ENCODE results near the gene BPIFA1. TPM values are rescaled to one million over a fixed set of nuclear protein-coding genes. Genes with fewer than 3 reads are reported as not detected.

Gene BPIFA1
- total and polyA plus RNA-seq, 2 experiments from 2014 or later, result not detected

- TF ChIP-seq REST (IDR thresholded peaks at IDR 0.05; ENCODE audit: unreplicated experiment), result no peak
- no peak for TF ChIP-seq ETS1 (IDR thresholded peaks at IDR 0.05)
- TF ChIP-seq CTCF (conservative IDR thresholded peaks at IDR 0.05; ENCODE audit: low read depth in 2 of 2), result no peak
- no peak for TF ChIP-seq NANOG (IDR thresholded peaks at IDR 0.05; ENCODE audit: borderline replicate concordance)
Observed at GRCh38 chr20:33290852-33291251, 55.1 kb downstream of the BPIFA1 start (continued).

DNA sequence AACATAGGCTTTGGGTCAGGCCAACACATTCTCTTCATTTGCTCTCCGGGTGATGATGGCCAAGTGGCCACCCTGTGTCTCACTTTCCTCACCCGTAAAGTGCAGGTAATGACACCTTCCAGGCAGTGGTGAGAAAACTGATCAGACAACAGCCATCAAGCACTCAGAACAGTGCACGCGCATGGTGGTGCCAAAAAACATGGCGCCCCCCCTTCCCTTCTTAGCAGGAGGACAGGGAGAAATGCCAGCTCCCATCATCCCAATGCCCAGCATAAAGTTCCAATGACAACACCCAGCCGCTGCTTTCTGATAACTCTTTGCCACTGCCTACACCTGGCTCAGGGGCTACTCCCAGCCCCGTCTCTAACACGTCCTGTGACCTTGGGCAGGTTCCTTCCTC is 55.6 kb downstream of the BPIFA1 start:
- Histone ChIP-seq H3K4me3 (no peak overlapping the region), H3K36me3 (ENCODE audit: insufficient read depth) (no peaks in the 10 kb centered on the region), H3K27ac (ENCODE audit: low read depth) (no peak overlapping the region), H3K9me2 (ENCODE audit: insufficient read depth) (no peaks in the 10 kb centered on the region), H3K27me3 (ENCODE audit: insufficient read depth) (no peaks in the 10 kb centered on the region), H3K4me2 (no peak overlapping the region), H3K79me2 (replicated peaks; ENCODE audit: insufficient read depth) (no peaks in the 10 kb centered on the region), H3F3A (replicated peaks; ENCODE audit: low read depth) (no peaks in the 10 kb centered on the region), H2AFZ (no peak overlapping the region), H4K20me1 (replicated peaks; ENCODE audit: insufficient read depth) (no peaks in the 10 kb centered on the region; the same call in 1 of the 2 replicates), H3K4me1 (ENCODE audit: insufficient read depth) (no peaks in the 10 kb centered on the region)
- Mint-ChIP-seq H3K36me3 (ENCODE audit: low read depth) (no peaks in the 10 kb centered on the region), H3K4me3 (no peak overlapping the region), H3K27ac (no peak overlapping the region), H3K9me3 (no peaks in the 10 kb centered on the region; the same call in 1 of the 3 replicates), H3K4me1 (no peaks in the 10 kb centered on the region), H3K27me3 (ENCODE audit: insufficient read depth, low read depth, poor library complexity) (peaks cover 6% of the 10 kb centered on the region)
- DNase-seq (ENCODE audit: low spot score), result no peak
- ATAC-seq, result peak; percentile 42
- no peak for TF ChIP-seq REST (IDR thresholded peaks at IDR 0.05; ENCODE audit: unreplicated experiment)
- TF ChIP-seq CTCF (conservative IDR thresholded peaks at IDR 0.05; ENCODE audit: low read depth in 2 of 2), result no peak
- no peak for TF ChIP-seq NANOG (IDR thresholded peaks at IDR 0.05; ENCODE audit: borderline replicate concordance)
- no peak for TF ChIP-seq ZNF114 (CRISPR knock-in tag; IDR thresholded peaks at IDR 0.05)

Data from GM23338 (cell line).